H1 (cell line): ENCODE results near the gene SLC38A1.

Experiments
- BCL11A ChIP-seq, 2 experiments: IDR thresholded peaks; one replicate each; pipeline ENCODE4 v1.6.1; 2011; ENCODE audit warnings: low read depth in 2 of 2, low read length in 2 of 2, mild to moderate bottlenecking in 2 of 2
- JUND ChIP-seq: IDR thresholded peaks from 2 replicates; pipeline ENCODE4 v1.6.1; 2011; ENCODE audit warnings: mild to moderate bottlenecking, improper control_type of control experiment, low read length
- POLR2A ChIP-seq, 2 experiments: IDR thresholded peaks; 1 replicate in 1 of 2; 2 replicates in 1 of 2; pipeline ENCODE4 v1.6.1; 2011; ENCODE audit warnings: low read depth in 2 of 2, low read length in 2 of 2, mild to moderate bottlenecking in 2 of 2; ENCODE audit errors: control extremely low read depth in 1 of 2
- USF2 ChIP-seq: IDR thresholded peaks from 2 replicates; pipeline ENCODE4 v1.6.1; 2011; ENCODE audit warnings: low read length, improper control_type of control experiment
- YY1 ChIP-seq: IDR thresholded peaks from 2 replicates; pipeline ENCODE4 v1.6.1; 2011; ENCODE audit warnings: low read depth, mild to moderate bottlenecking, low read length
- TF ChIP-seq, protein P1 (sequence below), 3 experiments: IDR thresholded peaks; 1 replicate in 2 of 3; 2 replicates in 1 of 3; pipeline versions ENCODE4 v1.5.1 to v1.6.1; 2011; ENCODE audit warnings: low read length in 3 of 3, mild to moderate bottlenecking in 3 of 3, inconsistent platforms in 2 of 3, low read depth in 1 of 3, moderate library complexity in 1 of 3; ENCODE audit not compliant: insufficient read depth in 1 of 3; ENCODE audit errors: control extremely low read depth in 1 of 3

- TF ChIP-seq YY1 (no peak), JUND (no peak), USF2 (no peak), POLR2A (IDR thresholded peaks at IDR 0.05; ENCODE audit: control extremely low read depth in 1 of 2, low read depth in 2 of 2, low read length in 2 of 2) (no peak), BCL11A (IDR thresholded peaks at IDR 0.05; ENCODE audit: low read depth in 2 of 2, low read length in 2 of 2) (no peak)
- TF ChIP-seq, protein P1, sequence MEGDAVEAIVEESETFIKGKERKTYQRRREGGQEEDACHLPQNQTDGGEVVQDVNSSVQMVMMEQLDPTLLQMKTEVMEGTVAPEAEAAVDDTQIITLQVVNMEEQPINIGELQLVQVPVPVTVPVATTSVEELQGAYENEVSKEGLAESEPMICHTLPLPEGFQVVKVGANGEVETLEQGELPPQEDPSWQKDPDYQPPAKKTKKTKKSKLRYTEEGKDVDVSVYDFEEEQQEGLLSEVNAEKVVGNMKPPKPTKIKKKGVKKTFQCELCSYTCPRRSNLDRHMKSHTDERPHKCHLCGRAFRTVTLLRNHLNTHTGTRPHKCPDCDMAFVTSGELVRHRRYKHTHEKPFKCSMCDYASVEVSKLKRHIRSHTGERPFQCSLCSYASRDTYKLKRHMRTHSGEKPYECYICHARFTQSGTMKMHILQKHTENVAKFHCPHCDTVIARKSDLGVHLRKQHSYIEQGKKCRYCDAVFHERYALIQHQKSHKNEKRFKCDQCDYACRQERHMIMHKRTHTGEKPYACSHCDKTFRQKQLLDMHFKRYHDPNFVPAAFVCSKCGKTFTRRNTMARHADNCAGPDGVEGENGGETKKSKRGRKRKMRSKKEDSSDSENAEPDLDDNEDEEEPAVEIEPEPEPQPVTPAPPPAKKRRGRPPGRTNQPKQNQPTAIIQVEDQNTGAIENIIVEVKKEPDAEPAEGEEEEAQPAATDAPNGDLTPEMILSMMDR (IDR thresholded peaks at IDR 0.05; ENCODE audit: control extremely low read depth in 1 of 3, insufficient read depth in 1 of 3, low read depth in 1 of 3, low read length in 3 of 3): no peak
These were observed 101.4 kb downstream of the SLC38A1 start for GRCh38 chr12:46167412-46167811.
